GM12864 (cell line): ENCODE results near the gene SH3BGRL3.
A peak's percentile ranks its signal among the peaks of the same experiment; 100 is the strongest.

Experiments
- DNase-seq: peaks from one replicate; pipeline ENCODE4 v3.0.0-alpha.2; 2011; ENCODE audit warnings: low read depth
- H3K4me3 ChIP-seq: 2 replicates; pipeline ENCODE4 v1.5.1; 2011; ENCODE audit warnings: mild to moderate bottlenecking, low read depth, low read length, control low read depth
- TF ChIP-seq, protein P1 (sequence below): IDR thresholded peaks from 2 replicates; pipeline ENCODE4 v1.5.1; 2011; ENCODE audit warnings: low read depth, mild to moderate bottlenecking, moderate library complexity, low read length, control low read depth, inconsistent platforms; ENCODE audit errors: missing control alignments

Gene SH3BGRL3

GRCh38 chr1:26277719-26278118, 2.2 kb upstream of the SH3BGRL3 start:
- TF ChIP-seq, protein P1, sequence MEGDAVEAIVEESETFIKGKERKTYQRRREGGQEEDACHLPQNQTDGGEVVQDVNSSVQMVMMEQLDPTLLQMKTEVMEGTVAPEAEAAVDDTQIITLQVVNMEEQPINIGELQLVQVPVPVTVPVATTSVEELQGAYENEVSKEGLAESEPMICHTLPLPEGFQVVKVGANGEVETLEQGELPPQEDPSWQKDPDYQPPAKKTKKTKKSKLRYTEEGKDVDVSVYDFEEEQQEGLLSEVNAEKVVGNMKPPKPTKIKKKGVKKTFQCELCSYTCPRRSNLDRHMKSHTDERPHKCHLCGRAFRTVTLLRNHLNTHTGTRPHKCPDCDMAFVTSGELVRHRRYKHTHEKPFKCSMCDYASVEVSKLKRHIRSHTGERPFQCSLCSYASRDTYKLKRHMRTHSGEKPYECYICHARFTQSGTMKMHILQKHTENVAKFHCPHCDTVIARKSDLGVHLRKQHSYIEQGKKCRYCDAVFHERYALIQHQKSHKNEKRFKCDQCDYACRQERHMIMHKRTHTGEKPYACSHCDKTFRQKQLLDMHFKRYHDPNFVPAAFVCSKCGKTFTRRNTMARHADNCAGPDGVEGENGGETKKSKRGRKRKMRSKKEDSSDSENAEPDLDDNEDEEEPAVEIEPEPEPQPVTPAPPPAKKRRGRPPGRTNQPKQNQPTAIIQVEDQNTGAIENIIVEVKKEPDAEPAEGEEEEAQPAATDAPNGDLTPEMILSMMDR, result no peak
- no peak overlapping the region for H3K4me3 ChIP-seq
- no peak for DNase-seq

DNA sequence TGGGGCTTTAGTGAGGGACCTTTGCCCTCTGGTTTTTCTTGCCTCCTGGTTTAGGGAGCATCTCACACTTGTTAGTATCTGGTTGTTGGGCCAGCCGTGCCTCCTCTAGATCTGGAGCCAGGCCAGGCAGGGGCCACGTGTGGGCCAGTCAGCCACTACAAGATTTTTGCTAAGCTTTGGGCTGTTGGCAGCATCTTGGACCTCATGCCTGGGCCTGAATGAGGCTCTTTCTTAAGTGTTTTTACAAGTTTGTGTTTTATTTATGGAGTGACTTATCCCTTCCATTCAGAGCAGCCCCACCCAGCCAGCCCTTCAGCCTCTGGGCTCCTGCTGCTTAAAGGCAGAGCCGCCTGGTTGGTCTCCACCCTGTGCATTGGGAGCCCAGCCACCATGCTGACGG, 1.6 kb upstream of the SH3BGRL3 start:
- TF ChIP-seq, protein P1, result no peak
- no peak for DNase-seq
- H3K4me3 ChIP-seq, result no peak overlapping the region

- DNase-seq, result no peak
- TF ChIP-seq, protein P1, result no peak
- peak overlapping the region; percentile 83 for H3K4me3 ChIP-seq
These were observed 996 bp upstream of the SH3BGRL3 start for GRCh38 chr1:26278724-26279455.

GRCh38 chr1:26280333-26281042, 602 bp downstream of the SH3BGRL3 start:
- no peak for DNase-seq
- H3K4me3 ChIP-seq, result peak overlapping the region; percentile 83
- TF ChIP-seq, protein P1, result no peak

DNA sequence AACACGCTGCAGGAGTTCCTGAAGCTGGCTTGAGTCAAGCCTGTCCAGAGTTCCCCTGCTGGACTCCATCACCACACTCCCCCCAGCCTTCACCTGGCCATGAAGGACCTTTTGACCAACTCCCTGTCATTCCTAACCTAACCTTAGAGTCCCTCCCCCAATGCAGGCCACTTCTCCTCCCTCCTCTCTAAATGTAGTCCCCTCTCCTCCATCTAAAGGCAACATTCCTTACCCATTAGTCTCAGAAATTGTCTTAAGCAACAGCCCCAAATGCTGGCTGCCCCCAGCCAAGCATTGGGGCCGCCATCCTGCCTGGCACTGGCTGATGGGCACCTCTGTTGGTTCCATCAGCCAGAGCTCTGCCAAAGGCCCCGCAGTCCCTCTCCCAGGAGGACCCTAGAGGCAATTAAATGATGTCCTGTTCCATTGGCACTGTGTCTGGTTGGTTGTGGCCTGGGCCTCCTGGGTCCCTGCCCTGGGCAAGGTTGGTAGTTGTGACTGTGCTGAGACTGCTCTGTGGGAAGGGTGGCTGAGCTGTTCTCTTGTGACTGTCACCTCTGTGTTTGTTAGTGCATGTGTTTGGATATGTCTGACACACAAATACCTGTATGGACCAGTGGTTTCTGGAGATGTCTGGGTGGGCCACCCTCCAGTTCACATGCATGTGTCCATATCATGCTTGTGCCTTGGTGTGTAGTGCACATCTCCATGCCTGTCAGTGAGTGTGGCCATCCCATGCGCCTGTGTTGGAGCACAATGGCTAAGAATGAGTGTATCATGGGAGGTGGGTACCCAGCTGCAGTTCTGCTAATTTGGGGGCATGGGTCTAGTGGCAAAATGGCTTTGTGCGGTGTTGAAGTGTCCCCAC, 1.4 kb downstream of the SH3BGRL3 start:
- H3K4me3 ChIP-seq, result peak overlapping the region; percentile 83
- TF ChIP-seq, protein P1, result no peak
- DNase-seq, result no peak

DNA sequence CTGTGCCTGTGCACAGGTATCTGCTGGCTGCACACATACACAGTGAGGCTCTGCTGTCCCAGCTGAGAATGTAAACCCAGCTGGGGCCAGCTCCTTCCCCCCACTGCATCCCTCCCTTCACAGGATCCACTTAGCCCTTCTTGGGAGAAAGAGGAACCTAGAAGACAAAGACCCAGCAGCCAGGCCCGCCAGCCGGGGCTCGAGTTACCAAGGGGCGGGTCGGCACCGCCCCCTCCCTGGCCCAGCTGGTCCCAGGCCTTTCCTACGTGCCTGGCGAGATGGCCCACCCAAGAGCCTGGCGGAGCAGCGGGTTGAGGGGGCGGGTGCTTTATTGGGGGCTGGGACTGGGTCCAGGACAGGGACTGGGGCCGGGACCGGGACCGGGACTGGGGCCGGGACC, 2.1 kb downstream of the SH3BGRL3 start:
- TF ChIP-seq, protein P1, result no peak
- no peak overlapping the region for H3K4me3 ChIP-seq
- DNase-seq, result no peak
